GM10266 (cell line): ENCODE measurements around the gene IFNK.

Source experiments
- DNase-seq: peaks from one replicate; pipeline ENCODE4 v3.0.0; 2012; ENCODE audit errors: extremely low spot score
- TF ChIP-seq, protein P1 (sequence below): IDR thresholded peaks from 2 replicates; pipeline ENCODE4 v1.5.1; 2012; ENCODE audit warnings: mild to moderate bottlenecking, low read depth; ENCODE audit not compliant: control insufficient read depth, insufficient read depth; ENCODE audit errors: missing control alignments

The IFNK gene

DNA sequence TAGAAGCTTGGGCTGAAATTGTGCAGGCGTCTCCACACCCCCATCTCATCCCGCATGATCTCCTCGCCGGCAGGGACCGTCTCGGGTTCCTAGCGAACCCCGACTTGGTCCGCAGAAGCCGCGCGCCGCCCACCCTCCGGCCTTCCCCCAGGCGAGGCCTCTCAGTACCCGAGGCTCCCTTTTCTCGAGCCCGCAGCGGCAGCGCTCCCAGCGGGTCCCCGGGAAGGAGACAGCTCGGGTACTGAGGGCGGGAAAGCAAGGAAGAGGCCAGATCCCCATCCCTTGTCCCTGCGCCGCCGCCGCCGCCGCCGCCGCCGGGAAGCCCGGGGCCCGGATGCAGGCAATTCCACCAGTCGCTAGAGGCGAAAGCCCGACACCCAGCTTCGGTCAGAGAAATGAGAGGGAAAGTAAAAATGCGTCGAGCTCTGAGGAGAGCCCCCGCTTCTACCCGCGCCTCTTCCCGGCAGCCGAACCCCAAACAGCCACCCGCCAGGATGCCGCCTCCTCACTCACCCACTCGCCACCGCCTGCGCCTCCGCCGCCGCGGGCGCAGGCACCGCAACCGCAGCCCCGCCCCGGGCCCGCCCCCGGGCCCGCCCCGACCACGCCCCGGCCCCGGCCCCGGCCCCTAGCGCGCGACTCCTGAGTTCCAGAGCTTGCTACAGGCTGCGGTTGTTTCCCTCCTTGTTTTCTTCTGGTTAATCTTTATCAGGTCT lies 49.0 kb downstream of the IFNK start, which contains the start of gene C9orf72:
C9orf72 (minus strand) TSS at position 564 of the 716 bp plus-strand sequence. CDS start 6,361 bp downstream, outside the sequence.
- DNase-seq: peak; percentile 86
- TF ChIP-seq, protein P1, sequence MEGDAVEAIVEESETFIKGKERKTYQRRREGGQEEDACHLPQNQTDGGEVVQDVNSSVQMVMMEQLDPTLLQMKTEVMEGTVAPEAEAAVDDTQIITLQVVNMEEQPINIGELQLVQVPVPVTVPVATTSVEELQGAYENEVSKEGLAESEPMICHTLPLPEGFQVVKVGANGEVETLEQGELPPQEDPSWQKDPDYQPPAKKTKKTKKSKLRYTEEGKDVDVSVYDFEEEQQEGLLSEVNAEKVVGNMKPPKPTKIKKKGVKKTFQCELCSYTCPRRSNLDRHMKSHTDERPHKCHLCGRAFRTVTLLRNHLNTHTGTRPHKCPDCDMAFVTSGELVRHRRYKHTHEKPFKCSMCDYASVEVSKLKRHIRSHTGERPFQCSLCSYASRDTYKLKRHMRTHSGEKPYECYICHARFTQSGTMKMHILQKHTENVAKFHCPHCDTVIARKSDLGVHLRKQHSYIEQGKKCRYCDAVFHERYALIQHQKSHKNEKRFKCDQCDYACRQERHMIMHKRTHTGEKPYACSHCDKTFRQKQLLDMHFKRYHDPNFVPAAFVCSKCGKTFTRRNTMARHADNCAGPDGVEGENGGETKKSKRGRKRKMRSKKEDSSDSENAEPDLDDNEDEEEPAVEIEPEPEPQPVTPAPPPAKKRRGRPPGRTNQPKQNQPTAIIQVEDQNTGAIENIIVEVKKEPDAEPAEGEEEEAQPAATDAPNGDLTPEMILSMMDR: no peak

- TF ChIP-seq, protein P1: no peak
- peak; percentile 92 for DNase-seq
Measured at GRCh38 chr9:27573634-27574590, 49.8 kb downstream of the IFNK start.
